A673 (cell line): Measurements from ENCODE around the gene TRIP11. TPM values are rescaled to one million over a fixed set of nuclear protein-coding genes. Genes with fewer than 3 reads are reported as not detected.
"Not testable (repeated sequence)": the region's sequence is repeated elsewhere in the genome, so short reads cannot be mapped to it uniquely, and the experiment has no call there.

Source experiments
- BruUV-seq: library from RNA; stranded (reverse); fragments of 400-500 nt; replicated peaks from 2 replicates; lab custom pipeline; 2021; lab: Mats Ljungman, UMichigan
- CTCF ChIA-PET: fragments of 300-600 bp; sonication (Branson Sonifier 250); formaldehyde crosslinking; loops from one replicate; lab custom pipeline; 2022; ENCODE audit warnings: antibody characterized with exemption; lab: Charles Lee
- POLR2A ChIA-PET: fragments of 300-600 bp; sonication (Branson Sonifier 250); formaldehyde crosslinking; loops from one replicate; lab custom pipeline; 2022; ENCODE audit warnings: antibody characterized with exemption; ENCODE audit not compliant: low non-redundant PET; lab: Charles Lee
- DNase-seq: peaks from one replicate; pipeline ENCODE4 v3.0.0-alpha.2; 2015; ENCODE audit warnings: low spot score
- H3K27ac ChIP-seq: fragments of 200-600 bp; sonication (generic); 2 replicates; pipeline ENCODE4 v1.5.1; 2016; ENCODE audit warnings: mixed run types, low read depth, mild to moderate bottlenecking, mixed read lengths, antibody characterized with exemption, low read length; ENCODE audit not compliant: poor library complexity, severe bottlenecking
- H3K27me3 ChIP-seq: fragments of 200-600 bp; sonication (generic); replicated peaks from 2 replicates; pipeline ENCODE4 v1.6.1; 2017; ENCODE audit warnings: mixed run types, low read depth, mild to moderate bottlenecking, mixed read lengths, antibody characterized with exemption, low read length; ENCODE audit not compliant: insufficient read depth, poor library complexity
- H3K36me3 ChIP-seq: fragments of 200-600 bp; sonication (generic); 2 replicates; pipeline ENCODE4 v1.6.1; 2016; ENCODE audit warnings: mixed run types, mild to moderate bottlenecking, mixed read lengths, antibody characterized with exemption, low read length; ENCODE audit not compliant: insufficient read depth, poor library complexity, severe bottlenecking
- H3K4me1 ChIP-seq: fragments of 200-600 bp; sonication (generic); 2 replicates; pipeline ENCODE4 v1.6.1; 2017; ENCODE audit warnings: mixed run types, mild to moderate bottlenecking, mixed read lengths, antibody characterized with exemption, low read length; ENCODE audit not compliant: insufficient read depth, poor library complexity, severe bottlenecking
- H3K4me3 ChIP-seq: fragments of 200-600 bp; sonication (generic); 2 replicates; pipeline ENCODE4 v1.5.1; 2016; ENCODE audit warnings: low read depth, mixed run types, mild to moderate bottlenecking, mixed read lengths, low read length; ENCODE audit not compliant: poor library complexity, severe bottlenecking
- H3K9me3 ChIP-seq: fragments of 200-600 bp; sonication (generic); 2 replicates; pipeline ENCODE4 v1.6.1; 2016; ENCODE audit warnings: mixed run types, low read depth, mild to moderate bottlenecking, mixed read lengths, antibody characterized with exemption, low read length; ENCODE audit not compliant: poor library complexity, severe bottlenecking
- CTCF ChIP-seq: fragments of 300-800, 200-600 bp; sonication (generic); conservative IDR thresholded peaks from 2 replicates; pipeline ENCODE4 v1.5.1; 2017; ENCODE audit warnings: low read depth, mild to moderate bottlenecking, antibody characterized with exemption, low read length, moderate library complexity, mixed read lengths
- EZH2 ChIP-seq: fragments of 200-600 bp; sonication (generic); IDR thresholded peaks from 2 replicates; pipeline ENCODE4 v1.6.1; 2017; ENCODE audit warnings: borderline replicate concordance, low read depth, mild to moderate bottlenecking, mixed read lengths, antibody characterized with exemption, low read length; ENCODE audit not compliant: poor library complexity, severe bottlenecking
- intact Hi-C: fragments of 100-400 bp; cut with micrococcal nuclease; formaldehyde crosslinking; loops from one replicate; pipeline ENCODE4 v1.10.0; 2022; ENCODE audit not compliant: unreplicated experiment
- total RNA-seq: library from RNA; stranded (reverse); gene quantifications from 2 replicates; pipeline ENCODE4 v1.2.3, GENCODE V29; 2021

TRIP11 gene
- total RNA-seq, 1 experiment from 2014 or later: 46.9 TPM

- DNase-seq: no peak
- intact Hi-C loops: no loop called here
- Histone ChIP-seq H3K4me1 (no peaks in the 10 kb centered on the region), H3K4me3 (no peak overlapping the region), H3K36me3 (no peaks in the 10 kb centered on the region), H3K9me3 (no peaks in the 10 kb centered on the region), H3K27ac (no peak overlapping the region), H3K27me3 (no peaks in the 10 kb centered on the region)
- TF ChIP-seq EZH2 (no peak), CTCF (no peak)
- no TSS peak for BruUV-seq
- ChIA-PET CTCF (no interaction called here), POLR2A (no interaction called here)
These were observed 18.4 kb upstream of the TRIP11 start for GRCh38 chr14:92058006-92058917.

- Histone ChIP-seq H3K36me3 (no peaks in the 10 kb centered on the region), H3K4me1 (no peaks in the 10 kb centered on the region), H3K4me3 (no peak overlapping the region), H3K27ac (no peak overlapping the region), H3K9me3 (no peaks in the 10 kb centered on the region), H3K27me3 (no peaks in the 10 kb centered on the region)
- intact Hi-C loops: no loop called here
- no TSS peak for BruUV-seq
- TF ChIP-seq CTCF: no peak
- no peak for TF ChIP-seq EZH2
- CTCF ChIA-PET: no interaction called here
- no peak for DNase-seq
- POLR2A ChIA-PET: no interaction called here
These were observed 9.9 kb upstream of the TRIP11 start for GRCh38 chr14:92049781-92050180.

- H3K4me1 ChIP-seq, H3K27me3 ChIP-seq, BruUV-seq, H3K27ac ChIP-seq, H3K9me3 ChIP-seq, DNase-seq, intact Hi-C loops, POLR2A ChIA-PET, H3K4me3 ChIP-seq, CTCF ChIA-PET, H3K36me3 ChIP-seq: not testable (repeated sequence)
These were observed 9.4 kb upstream of the TRIP11 start for GRCh38 chr14:92049221-92049620.

GRCh38 chr14:92045904-92046303 lies 6.0 kb upstream of the TRIP11 start:
- intact Hi-C loops, BruUV-seq, DNase-seq, H3K36me3 ChIP-seq, H3K27me3 ChIP-seq, H3K27ac ChIP-seq, CTCF ChIA-PET, H3K4me3 ChIP-seq, H3K9me3 ChIP-seq, H3K4me1 ChIP-seq, POLR2A ChIA-PET: not testable (repeated sequence)

GRCh38 chr14:92041766-92042165 lies 1.9 kb upstream of the TRIP11 start:
- intact Hi-C loops, CTCF ChIA-PET, POLR2A ChIA-PET: not testable (repeated sequence)

More at GRCh38 chr14:92041766-92042165, 1.9 kb upstream of the TRIP11 start:
- H3K36me3 ChIP-seq, H3K9me3 ChIP-seq, H3K27ac ChIP-seq, H3K4me3 ChIP-seq, DNase-seq, H3K4me1 ChIP-seq, H3K27me3 ChIP-seq, BruUV-seq: not testable (repeated sequence)
